IMR-90 (cell line): ENCODE measurements around the gene PJA1. TPM values are rescaled to one million over a fixed set of nuclear protein-coding genes. Genes with fewer than 3 reads are reported as not detected.

Source experiments
- ATAC-seq: fragments of 200-7000 bp; cut with Tn5 transposase; 2 replicates; pipeline ENCODE4 v1.9.1; 2020; ENCODE audit warnings: low read depth, mild to moderate bottlenecking, moderate library complexity
- BruUV-seq: library from RNA; stranded (reverse); fragments of 400-500 nt; replicated peaks from 2 replicates; lab custom pipeline; 2021; lab: Mats Ljungman, UMichigan
- CTCF ChIA-PET: fragments of 300-600 bp; formaldehyde crosslinking; extraction: SDS; loops from one replicate; lab custom pipeline; 2021; ENCODE audit warnings: antibody characterized with exemption; lab: Yijun Ruan, JAX
- POLR2A ChIA-PET: fragments of 300-600 bp; sonication (Branson Sonifier 250); formaldehyde crosslinking; loops from one replicate; lab custom pipeline; 2022; ENCODE audit warnings: antibody characterized with exemption; ENCODE audit not compliant: unreplicated experiment; lab: Charles Lee
- DNase-seq: peaks from one replicate; pipeline ENCODE4 v3.0.0; 2013
- H2AFZ ChIP-seq: replicated peaks from 2 replicates; pipeline ENCODE3; 2013; ENCODE audit warnings: low read length, mild to moderate bottlenecking; ENCODE audit not compliant: poor library complexity
- H2AK5ac ChIP-seq: 2 replicates; pipeline ENCODE4 v1.6.1; 2013; ENCODE audit warnings: low read depth, low read length, inconsistent platforms
- H2AK9ac ChIP-seq: replicated peaks from 2 replicates; pipeline ENCODE3; 2013; ENCODE audit warnings: mild to moderate bottlenecking, low read depth, low read length, moderate library complexity; ENCODE audit not compliant: poor library complexity
- H2BK120ac ChIP-seq: 2 replicates; pipeline ENCODE4 v1.6.1; 2013; ENCODE audit warnings: low read depth, low read length, inconsistent platforms
- H2BK15ac ChIP-seq: 3 replicates; pipeline ENCODE4 v1.6.1; 2013; ENCODE audit warnings: low read depth, low read length, inconsistent platforms
- H2BK20ac ChIP-seq: 2 replicates; pipeline ENCODE4 v1.6.1; 2013; ENCODE audit warnings: low read depth, mild to moderate bottlenecking, inconsistent platforms, low read length, moderate library complexity
- H2BK5ac ChIP-seq: 2 replicates; pipeline ENCODE4 v1.6.1; 2013; ENCODE audit warnings: mild to moderate bottlenecking, low read depth, low read length, inconsistent platforms; ENCODE audit not compliant: poor library complexity, severe bottlenecking
- H3K14ac ChIP-seq: replicated peaks from 2 replicates; pipeline ENCODE4 v1.6.1; 2013; ENCODE audit warnings: low read depth, low read length, inconsistent platforms
- H3K18ac ChIP-seq: 2 replicates; pipeline ENCODE4 v1.6.1; 2013; ENCODE audit warnings: low read depth, low read length, control low read depth
- H3K23ac ChIP-seq: 2 replicates; pipeline ENCODE4 v1.6.1; 2013; ENCODE audit warnings: low read depth, low read length, inconsistent platforms
- H3K27ac ChIP-seq: 2 replicates; pipeline ENCODE4 v1.5.1; 2013; ENCODE audit warnings: mild to moderate bottlenecking, control low read depth, low read length; ENCODE audit not compliant: insufficient read depth
- H3K27me3 ChIP-seq: 2 replicates; pipeline ENCODE4 v1.6.1; 2013; ENCODE audit warnings: low read length; ENCODE audit not compliant: control insufficient read depth, insufficient read depth
- H3K36me3 ChIP-seq: 2 replicates; pipeline ENCODE4 v1.6.1; 2013; ENCODE audit warnings: low read length, mixed read lengths; ENCODE audit not compliant: control insufficient read depth, insufficient read depth
- H3K4ac ChIP-seq: 2 replicates; pipeline ENCODE4 v1.6.1; 2013; ENCODE audit warnings: low read depth, low read length, inconsistent platforms
- H3K4me1 ChIP-seq: 2 replicates; pipeline ENCODE4 v1.6.1; 2013; ENCODE audit warnings: low read length, mixed read lengths; ENCODE audit not compliant: control insufficient read depth, insufficient read depth
- H3K4me2 ChIP-seq: 2 replicates; pipeline ENCODE4 v1.6.1; 2013; ENCODE audit warnings: low read depth, mild to moderate bottlenecking, control low read depth, low read length, moderate library complexity
- H3K4me3 ChIP-seq: 2 replicates; pipeline ENCODE4 v1.5.1; 2013; ENCODE audit warnings: low read depth, mild to moderate bottlenecking, control low read depth, low read length, moderate library complexity; ENCODE audit not compliant: insufficient read depth
- H3K56ac ChIP-seq: 2 replicates; pipeline ENCODE4 v1.6.1; 2013; ENCODE audit warnings: low read length, inconsistent platforms; ENCODE audit not compliant: insufficient read depth; ENCODE audit errors: extremely low read depth
- H3K79me1 ChIP-seq, 2 experiments: 2 replicates each; pipeline ENCODE4 v1.6.1; 2013; ENCODE audit warnings: low read length in 2 of 2, inconsistent platforms in 1 of 2, low read depth in 1 of 2
- H3K9ac ChIP-seq: 2 replicates; pipeline ENCODE4 v1.6.1; 2013; ENCODE audit warnings: low read depth, low read length, control low read depth
- H3K9me1 ChIP-seq: 2 replicates; pipeline ENCODE4 v1.6.1; 2013; ENCODE audit warnings: low read length, inconsistent platforms; ENCODE audit not compliant: insufficient read depth
- H3K9me3 ChIP-seq: 2 replicates; pipeline ENCODE4 v1.6.1; 2013; ENCODE audit warnings: low read length; ENCODE audit not compliant: control insufficient read depth, insufficient read depth
- H4K20me1 ChIP-seq: 2 replicates; pipeline ENCODE4 v1.6.1; 2013; ENCODE audit warnings: low read length, inconsistent platforms; ENCODE audit not compliant: insufficient read depth
- H4K5ac ChIP-seq: 2 replicates; pipeline ENCODE4 v1.6.1; 2013; ENCODE audit warnings: mild to moderate bottlenecking, low read depth, low read length, control low read depth
- H4K8ac ChIP-seq, 2 experiments: 2 replicates each; pipeline ENCODE4 v1.6.1; 2013; ENCODE audit warnings: low read depth in 2 of 2, low read length in 2 of 2, control low read depth in 1 of 2, inconsistent platforms in 1 of 2
- H4K91ac ChIP-seq: 2 replicates; pipeline ENCODE4 v1.6.1; 2013; ENCODE audit warnings: low read depth, low read length, inconsistent platforms; ENCODE audit not compliant: insufficient read depth
- BHLHE40 ChIP-seq: fragments of 150-350 bp; IDR thresholded peaks from 2 replicates; pipeline ENCODE4 v1.6.1; 2016; ENCODE audit warnings: mild to moderate bottlenecking, low read depth, low read length
- CHD1 ChIP-seq: IDR thresholded peaks from 2 replicates; pipeline ENCODE4 v1.6.1; 2012; ENCODE audit warnings: low read depth, low read length, improper control_type of control experiment
- ELK1 ChIP-seq: fragments of 150-350 bp; IDR thresholded peaks from 2 replicates; pipeline ENCODE4 v1.6.1; 2016; ENCODE audit warnings: low read depth, mild to moderate bottlenecking, low read length, moderate library complexity, borderline replicate concordance
- FOS ChIP-seq: fragments of 150-350 bp; IDR thresholded peaks from 2 replicates; pipeline ENCODE4 v1.6.1; 2016; ENCODE audit warnings: low read depth, low read length
- MAFK ChIP-seq: IDR thresholded peaks from 2 replicates; pipeline ENCODE4 v1.6.1; 2012; ENCODE audit warnings: low read depth, low read length, improper control_type of control experiment
- RCOR1 ChIP-seq: IDR thresholded peaks from 2 replicates; pipeline ENCODE4 v1.6.1; 2012; ENCODE audit warnings: mild to moderate bottlenecking, low read length, improper control_type of control experiment; ENCODE audit not compliant: insufficient replicate concordance
- USF2 ChIP-seq: fragments of 150-350 bp; IDR thresholded peaks from 2 replicates; pipeline ENCODE4 v1.6.1; 2017; ENCODE audit warnings: mild to moderate bottlenecking, antibody characterized with exemption, low read length, low read depth
- WGBS, 2 experiments: methylation state at CpG; one replicate each; pipeline versions ENCODE4 v1.1.5 to v1.1.7; 2013; ENCODE audit warnings: missing lambda C conversion rate in 2 of 2; ENCODE audit not compliant: insufficient read length in 1 of 2; ENCODE audit errors: extremely low coverage in 2 of 2; 5-methylcytosine and 5-hydroxymethylcytosine counted together
- dilution Hi-C: fragments of 300-500 bp; cut with HindIII; formaldehyde crosslinking; loops from one replicate; pipeline ENCODE4 v1.14.3; 2018; ENCODE audit warnings: low sequenced_read_pairs; ENCODE audit not compliant: unreplicated experiment
- in situ Hi-C: fragments of 300-500 bp; cut with MboI; formaldehyde crosslinking; loops from 3 replicates; pipeline ENCODE4 v1.14.3; 2019; ENCODE audit warnings: low sequenced_read_pairs, inconsistent platforms, mixed read lengths
- intact Hi-C: fragments of 100-400 bp; cut with micrococcal nuclease; formaldehyde crosslinking; loops from 2 replicates; pipeline ENCODE4 v1.10.0; 2022
- polyA plus RNA-seq, 3 experiments: library from polyadenylated mRNA; depleted of rRNA; stranded (reverse); fragments of >200 nt; gene quantifications; 2 replicates each; pipeline ENCODE4 v1.2.3, GENCODE V29; 2012; ENCODE audit warnings: low replicate concordance in 1 of 3
- total RNA-seq: library from RNA; depleted of rRNA; stranded (reverse); fragments of >200 nt; gene quantifications from 2 replicates; pipeline ENCODE4 v1.2.3, GENCODE V29; 2012

PJA1 gene
- total and polyA plus RNA-seq, 2 of the 4 experiments (the other 2 are of a cell fraction): 15.1 to 24.4 TPM

DNA sequence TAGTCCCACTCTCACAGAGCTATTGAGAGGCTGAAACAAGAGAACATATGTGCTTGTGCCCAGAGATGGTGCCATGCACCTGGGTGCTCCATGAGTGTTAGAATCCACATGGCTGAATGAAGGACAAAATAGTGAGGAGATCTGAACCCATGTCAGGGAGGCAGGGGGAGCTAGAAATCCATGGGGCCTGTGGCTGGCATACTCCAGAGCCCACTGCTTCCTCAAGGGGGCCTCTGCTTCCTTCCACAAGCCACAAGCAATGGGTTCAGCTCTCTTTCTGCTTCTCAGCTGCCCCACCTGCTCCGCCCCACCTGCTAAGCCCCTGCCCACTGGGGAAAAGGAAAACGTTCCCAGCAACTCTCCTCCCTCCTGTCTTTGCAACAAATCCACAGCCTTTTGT, 46.1 kb downstream of the PJA1 start:
- Histone ChIP-seq H3K9ac (no peak overlapping the region), H4K20me1 (no peaks in the 10 kb centered on the region), H3K23ac (no peak overlapping the region), H4K8ac (no peak overlapping the region), H3K36me3 (no peaks in the 10 kb centered on the region), H2AK9ac (no peak overlapping the region), H3K27me3 (peaks cover 12% of the 10 kb centered on the region; the same call in 1 of the 2 replicates), H2AFZ (no peak overlapping the region), H2BK20ac (no peak overlapping the region), H3K9me3 (no peaks in the 10 kb centered on the region), H3K4me2 (no peak overlapping the region), H3K4ac (no peak overlapping the region), H3K27ac (no peak overlapping the region), H2BK120ac (no peak overlapping the region), H3K79me1 (no peaks in the 10 kb centered on the region), H3K9me1 (no peaks in the 10 kb centered on the region; the same call in 1 of the 2 replicates), H2BK15ac (no peak overlapping the region), H4K5ac (no peak overlapping the region), H2AK5ac (no peak overlapping the region), H3K56ac (no peak overlapping the region), H4K91ac (no peak overlapping the region), H3K4me1 (peaks cover 5% of the 10 kb centered on the region), H3K18ac (no peak overlapping the region), H2BK5ac (no peak overlapping the region), H3K14ac (no peak overlapping the region), H3K4me3 (no peak overlapping the region)
- dilution Hi-C loops (no loop called here), in situ Hi-C loops (no loop called here), intact Hi-C loops (no loop called here)
- TF ChIP-seq FOS (no peak), RCOR1 (no peak), BHLHE40 (no peak), CHD1 (no peak), MAFK (no peak), USF2 (no peak), ELK1 (no peak)
- DNase-seq (no peak), ATAC-seq (no peak)
- WGBS, 2 experiments: no CpG with 5 or more reads among the region's 2 CpGs
- ChIA-PET CTCF (no interaction called here), POLR2A (no interaction called here)
- no TSS peak for BruUV-seq
